NB4 (cell line): Measurements from ENCODE around the gene MAN2B1.

Experiments used
- CTCF ChIP-seq: IDR thresholded peaks from one replicate; pipeline ENCODE4 v1.5.1; 2012; ENCODE audit warnings: low read depth, low read length
- POLR2A ChIP-seq: IDR thresholded peaks from 2 replicates; pipeline ENCODE4 v1.6.1; 2011; ENCODE audit warnings: mild to moderate bottlenecking; ENCODE audit not compliant: insufficient read length; ENCODE audit errors: extremely low read depth

- TF ChIP-seq CTCF (no peak), POLR2A (no peak)
Observed at GRCh38 chr19:12648088-12648487, 18.5 kb downstream of the MAN2B1 start.
